B cell (primary cell): ENCODE measurements around the gene GPI. TPM values are rescaled to one million over a fixed set of nuclear protein-coding genes. Genes with fewer than 3 reads are reported as not detected.
"Not testable (repeated sequence)": the region's sequence is repeated elsewhere in the genome, so short reads cannot be mapped to it uniquely, and the experiment has no call there.

Experiments
- ATAC-seq: fragments of 200-7000 bp; cut with Tn5 transposase; one replicate; pipeline ENCODE4 v1.10.0; 2021; ENCODE audit warnings: low read depth, mild to moderate bottlenecking, moderate number of reproducible peaks, moderate library complexity
- CTCF ChIA-PET: fragments of 350-600 bp; sonication (Branson Sonifier 250); formaldehyde crosslinking; loops from one replicate; lab custom pipeline; 2021; ENCODE audit warnings: antibody characterized with exemption, inconsistent platforms; lab: Charles Lee
- POLR2A ChIA-PET: fragments of 350-600 bp; sonication (Branson Sonifier 250); formaldehyde crosslinking; loops from one replicate; lab custom pipeline; 2021; ENCODE audit warnings: antibody characterized with exemption; lab: Charles Lee
- DNase-seq: peaks from one replicate; pipeline ENCODE4 v3.0.0; 2013
- H2AFZ ChIP-seq: 2 replicates; pipeline ENCODE4 v1.6.1; 2012; ENCODE audit warnings: mild to moderate bottlenecking, low read depth, low read length; ENCODE audit not compliant: insufficient read depth, poor library complexity, severe bottlenecking
- H3K27ac ChIP-seq, 2 donors: 1 replicate in 1 of 2; 2 replicates in 1 of 2; pipeline ENCODE4 v1.5.1; 2012 to 2013; ENCODE audit warnings: low read length in 2 of 2, mild to moderate bottlenecking in 2 of 2, moderate library complexity in 1 of 2
- H3K27me3 ChIP-seq, 4 experiments: fragments of 200-600 bp in 1 of 4; sonication (generic) in 1 of 4; replicated peaks in 1 of 4; 1 replicate in 2 of 4; 2 replicates in 2 of 4; pipeline versions ENCODE4 v1.6.1 to v1.7.0; 2013 to 2016; ENCODE audit warnings: low read length in 3 of 4, mild to moderate bottlenecking in 2 of 4, mixed read lengths in 1 of 4, moderate library complexity in 1 of 4; ENCODE audit not compliant: insufficient read depth in 4 of 4, control insufficient read depth in 3 of 4; ENCODE audit errors: control extremely low read depth in 1 of 4
- H3K36me3 ChIP-seq, 2 experiments: replicated peaks in 1 of 2; 1 replicate in 1 of 2; 2 replicates in 1 of 2; pipeline versions ENCODE4 v1.6.1 to v1.7.1; 2013; ENCODE audit warnings: low read length in 1 of 2; ENCODE audit not compliant: insufficient read depth in 2 of 2, control insufficient read depth in 1 of 2; ENCODE audit errors: control extremely low read depth in 1 of 2, extremely low read depth in 1 of 2
- H3K4me1 ChIP-seq, 2 donors: fragments of 200-600 bp in 1 of 2; sonication (generic) in 1 of 2; 1 replicate in 1 of 2; 2 replicates in 1 of 2; pipeline versions ENCODE4 v1.5.1 to v1.6.1; 2013 to 2017; ENCODE audit warnings: low read length in 2 of 2; ENCODE audit not compliant: control insufficient read depth in 2 of 2, insufficient read depth in 2 of 2
- H3K4me2 ChIP-seq: replicated peaks from 2 replicates; pipeline ENCODE3; 2012; ENCODE audit warnings: mild to moderate bottlenecking, low read depth, low read length; ENCODE audit not compliant: poor library complexity, severe bottlenecking
- H3K4me3 ChIP-seq, 5 experiments: fragments of 200-600 bp in 1 of 5; sonication (generic) in 1 of 5; 1 replicate in 3 of 5; 2 replicates in 2 of 5; pipeline versions ENCODE4 v1.5.1 to v1.7.0; 2011 to 2016; ENCODE audit warnings: low read length in 4 of 5, mild to moderate bottlenecking in 4 of 5, low read depth in 2 of 5, control low read depth in 1 of 5, moderate library complexity in 1 of 5; ENCODE audit not compliant: insufficient read depth in 1 of 5; ENCODE audit errors: control extremely low read depth in 1 of 5, extremely low read depth in 1 of 5
- H3K79me2 ChIP-seq: fragments of 200-600 bp; sonication (generic); one replicate; pipeline ENCODE4 v1.6.0; 2016; ENCODE audit warnings: low read length; ENCODE audit not compliant: control insufficient read depth, insufficient read depth
- H3K9ac ChIP-seq: fragments of 200-600 bp; sonication (generic); 2 replicates; pipeline ENCODE4 v1.6.1; 2017; ENCODE audit warnings: mild to moderate bottlenecking, low read length, moderate library complexity
- H3K9me3 ChIP-seq, 3 donors: one replicate each; pipeline versions ENCODE4 v1.6.1 to v1.7.1; 2013; ENCODE audit warnings: low read length in 2 of 3; ENCODE audit not compliant: control insufficient read depth in 2 of 3, insufficient read depth in 1 of 3; ENCODE audit errors: control extremely low read depth in 1 of 3
- H4K20me1 ChIP-seq: 2 replicates; pipeline ENCODE4 v1.6.0; 2012; ENCODE audit warnings: mild to moderate bottlenecking, low read length; ENCODE audit not compliant: insufficient read depth, control insufficient read depth, poor library complexity, severe bottlenecking
- H3K27ac Mint-ChIP-seq: one replicate; pipeline ENCODE4 v1.8.0; 2021; ENCODE audit warnings: mixed read lengths
- H3K27me3 Mint-ChIP-seq: one replicate; pipeline ENCODE4 v1.8.0; 2021; ENCODE audit warnings: mixed read lengths
- H3K4me1 Mint-ChIP-seq: one replicate; pipeline ENCODE4 v1.8.0; 2021; ENCODE audit warnings: mixed read lengths
- H3K4me3 Mint-ChIP-seq: one replicate; pipeline ENCODE4 v1.8.0; 2021; ENCODE audit warnings: mixed read lengths
- H3K9me3 Mint-ChIP-seq: one replicate; pipeline ENCODE4 v1.8.0; 2022; ENCODE audit warnings: mixed read lengths; ENCODE audit not compliant: insufficient read depth
- CTCF ChIP-seq: fragments of 200-600 bp; IDR thresholded peaks from one replicate; pipeline ENCODE4 v1.8.0; 2022; ENCODE audit warnings: antibody characterized with exemption, mild to moderate bottlenecking
- EZH2 ChIP-seq: IDR thresholded peaks from 2 replicates; pipeline ENCODE4 v1.6.1; 2012; ENCODE audit warnings: borderline replicate concordance, low read depth, mild to moderate bottlenecking, moderate library complexity, low read length; ENCODE audit not compliant: insufficient read depth, poor library complexity, severe bottlenecking
- WGBS: methylation state at CpG from one replicate; pipeline ENCODE4 v1.1.5; 2013; ENCODE audit warnings: missing lambda C conversion rate; ENCODE audit not compliant: insufficient coverage; 5-methylcytosine and 5-hydroxymethylcytosine counted together
- intact Hi-C: fragments of 100-400 bp; cut with micrococcal nuclease; formaldehyde crosslinking; loops from one replicate; pipeline ENCODE4 v1.10.0; 2022
- polyA plus RNA-seq: library from polyadenylated mRNA; depleted of rRNA; stranded (reverse); fragments of >200 nt; gene quantifications from 2 replicates; pipeline ENCODE4 v1.2.3, GENCODE V29; 2012
- total RNA-seq, 2 donors: library from RNA; stranded (reverse); fragments of 120-200 nt in 1 of 2; gene quantifications; 1 replicate in 1 of 2; 2 replicates in 1 of 2; pipeline versions ENCODE4 v1.2.3 to v1.2.4, GENCODE V29; 2013 to 2022

Gene GPI
- total and polyA plus RNA-seq, 2 donors (not counting 1 experiment from before 2014, with no cell fraction given): 74.5 to 102 TPM

- peaks cover 19% of the 10 kb centered on the region for H3K4me1 Mint-ChIP-seq
- no peaks in the 10 kb centered on the region for H3K27me3 Mint-ChIP-seq
- POLR2A ChIA-PET: interaction anchor here (0.6 kb wide), 1 partner anchor 55 kb away, joined by 8 read pairs; no protein-coding TSS in a partner anchor
- Histone ChIP-seq H3K4me2 (no peak overlapping the region), H3K9ac (no peak overlapping the region), H3K9me3 (no peaks in the 10 kb centered on the region), H4K20me1 (no peaks in the 10 kb centered on the region), H3K4me3 (no peak overlapping the region), H3K79me2 (peaks cover 49% of the 10 kb centered on the region), H3K27ac (no peak overlapping the region), H3K27me3 (no peaks in the 10 kb centered on the region), H3K36me3 (peaks cover 0 to 40% of the 10 kb centered on the region in 2 experiments), H2AFZ (no peak overlapping the region), H3K4me1 (peaks cover 13 to 23% of the 10 kb centered on the region in 2 donors)
- no peak overlapping the region for H3K4me3 Mint-ChIP-seq
- ATAC-seq (no peak), DNase-seq (no peak)
- WGBS: 98% methylated on average over 9 of the region's 10 CpGs
- intact Hi-C loops: no loop called here
- CTCF ChIA-PET: no interaction called here
- TF ChIP-seq CTCF (no peak), EZH2 (no peak)
- H3K27ac Mint-ChIP-seq: peak overlapping the region; percentile 29
- H3K9me3 Mint-ChIP-seq: no peaks in the 10 kb centered on the region
Measured at GRCh38 chr19:34368338-34368737, 3.3 kb downstream of the GPI start.

GRCh38 chr19:34369166-34369565 is 4.2 kb downstream of the GPI start:
- H3K27ac ChIP-seq, intact Hi-C loops, H3K4me3 ChIP-seq, H3K27me3 ChIP-seq, ATAC-seq, H3K9me3 ChIP-seq, H3K9ac ChIP-seq, H3K27me3 Mint-ChIP-seq, H3K4me3 Mint-ChIP-seq, DNase-seq, H3K9me3 Mint-ChIP-seq, CTCF ChIA-PET, H4K20me1 ChIP-seq, H3K4me2 ChIP-seq, POLR2A ChIA-PET, H2AFZ ChIP-seq, H3K27ac Mint-ChIP-seq: not testable (repeated sequence)
- peaks cover 0 to 40% of the 10 kb centered on the region in 2 experiments for H3K36me3 ChIP-seq
- H3K79me2 ChIP-seq: peaks cover 48% of the 10 kb centered on the region
- 86% methylated on average over 3 of the region's 10 CpGs for WGBS
- H3K4me1 Mint-ChIP-seq: peaks cover 19% of the 10 kb centered on the region
- peaks cover 13 to 23% of the 10 kb centered on the region in 2 donors for H3K4me1 ChIP-seq
